NCI-H69 (cell line): ENCODE measurements around the gene SLC12A6.
"Not testable (repeated sequence)": the region's sequence is repeated elsewhere in the genome, so short reads cannot be mapped to it uniquely, and the experiment has no call there.

Experiments
- DNase-seq: peaks from one replicate; lab custom pipeline; 2025; lab: John Stamatoyannopoulos, UW

The SLC12A6 gene

DNA sequence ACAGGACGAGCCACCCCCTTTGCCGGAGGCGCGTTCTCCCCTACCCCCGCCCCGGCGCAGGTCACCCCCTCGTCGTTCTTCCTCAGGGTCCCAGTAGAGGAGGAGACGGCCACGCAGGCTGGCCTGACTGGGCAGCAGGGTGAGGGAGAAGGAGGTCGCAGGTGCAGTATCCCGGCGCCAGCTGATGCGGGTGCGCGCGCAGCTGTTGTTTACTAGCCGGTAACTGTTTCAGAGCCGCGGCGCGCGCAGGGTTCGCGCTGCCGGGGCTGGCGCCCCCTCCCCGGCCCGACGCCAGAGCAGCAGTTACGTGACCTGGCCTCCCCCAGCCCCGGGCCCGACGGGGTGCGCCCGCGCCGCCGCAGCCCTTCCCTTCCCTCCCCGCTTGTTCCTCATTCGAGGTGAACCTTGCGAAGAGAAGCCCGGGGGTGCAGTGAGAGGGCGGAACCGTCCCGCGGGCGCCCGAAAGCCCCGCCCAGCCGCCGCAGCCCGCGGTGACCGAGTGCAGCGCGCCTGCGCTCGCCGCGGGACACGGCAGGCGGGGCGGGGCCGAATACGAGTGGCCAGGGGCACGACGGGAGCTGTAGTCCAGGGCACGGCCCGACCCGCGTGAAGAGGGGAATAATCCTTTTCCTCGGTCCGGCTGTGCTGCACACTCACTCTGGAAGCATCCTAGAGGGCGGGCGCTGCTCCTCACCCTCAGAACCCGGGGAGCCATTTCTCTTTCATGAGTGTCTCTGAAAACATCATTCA, at the start of gene SLC12A6:
SLC12A6 (minus strand) TSS at position 225 of the 750 bp plus-strand sequence. CDS start 1,101 bp downstream, outside the sequence.
- peak; percentile 95 for DNase-seq

DNA sequence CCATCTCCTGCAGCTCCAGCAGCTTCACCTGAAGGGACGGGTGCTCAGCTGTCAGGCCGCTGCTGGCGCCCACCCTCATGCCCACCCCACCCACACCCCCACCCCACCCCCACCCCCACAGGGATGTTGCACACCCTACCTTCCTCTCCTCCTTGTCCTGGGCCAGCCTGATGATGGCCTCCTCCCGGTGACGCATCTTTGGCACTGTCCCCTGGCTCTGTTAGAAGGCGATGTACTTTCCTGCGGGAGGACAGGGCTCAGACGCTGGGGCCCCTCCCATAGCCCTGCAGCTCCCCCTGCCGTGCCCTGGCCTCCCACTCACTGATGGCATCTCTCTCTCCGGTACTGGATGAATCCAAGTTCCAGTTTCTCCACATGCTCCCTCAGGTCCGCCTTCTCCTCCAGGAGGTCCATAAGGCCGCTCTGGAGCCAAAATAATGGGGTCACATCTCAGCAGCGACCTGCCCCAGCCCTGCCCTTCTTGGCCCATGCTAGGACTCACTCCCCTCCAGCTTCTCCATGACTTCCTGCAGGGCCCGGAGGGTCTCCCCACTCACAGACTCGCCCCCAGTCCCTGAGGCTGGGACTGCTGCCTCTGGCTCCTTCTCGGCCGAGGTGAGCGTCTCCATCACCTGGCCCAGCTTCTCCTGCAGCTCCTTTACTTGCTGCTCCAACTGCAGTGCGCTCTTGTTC, 44.4 kb upstream of the SLC12A6 start:
- not testable (repeated sequence) for DNase-seq

DNA sequence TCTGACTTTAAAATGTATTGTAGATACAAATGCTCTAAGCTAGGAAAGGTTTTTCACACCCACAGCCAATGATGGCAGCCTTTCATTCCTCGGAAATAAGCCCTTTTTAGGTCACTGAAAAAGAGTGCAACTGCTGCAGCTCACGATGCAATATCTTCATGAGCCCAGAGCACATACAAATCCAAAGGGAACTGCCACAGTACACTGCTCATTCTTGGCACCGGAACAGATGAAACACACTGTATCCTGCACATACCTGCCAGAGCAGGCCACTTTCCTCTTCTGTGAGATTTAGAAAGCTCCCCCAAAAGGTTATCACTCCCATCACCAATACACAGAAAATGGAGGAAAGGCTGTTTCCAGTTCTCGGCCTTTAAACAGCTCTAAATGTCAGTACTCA, 42.9 kb upstream of the SLC12A6 start:
- not testable (repeated sequence) for DNase-seq

DNA sequence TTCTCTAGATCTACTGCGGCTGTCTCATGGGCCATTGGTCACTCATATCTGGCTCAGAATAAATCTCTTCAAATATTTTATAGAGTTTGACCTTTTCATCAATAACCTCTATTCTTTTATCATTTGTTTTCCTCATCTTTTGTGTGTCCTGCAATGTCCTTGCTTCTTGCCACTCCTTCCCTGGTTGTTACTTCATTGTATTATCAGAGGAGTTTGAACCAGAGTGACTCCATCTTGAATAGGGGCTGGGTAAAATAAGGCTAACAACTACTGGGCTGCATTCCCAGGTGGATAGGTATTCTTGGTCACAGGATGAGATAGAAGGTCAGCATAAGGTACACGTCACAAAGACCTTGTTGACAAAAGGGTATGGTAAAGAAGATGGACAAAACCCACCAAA, 39.3 kb upstream of the SLC12A6 start:
- DNase-seq: no peak

DNA sequence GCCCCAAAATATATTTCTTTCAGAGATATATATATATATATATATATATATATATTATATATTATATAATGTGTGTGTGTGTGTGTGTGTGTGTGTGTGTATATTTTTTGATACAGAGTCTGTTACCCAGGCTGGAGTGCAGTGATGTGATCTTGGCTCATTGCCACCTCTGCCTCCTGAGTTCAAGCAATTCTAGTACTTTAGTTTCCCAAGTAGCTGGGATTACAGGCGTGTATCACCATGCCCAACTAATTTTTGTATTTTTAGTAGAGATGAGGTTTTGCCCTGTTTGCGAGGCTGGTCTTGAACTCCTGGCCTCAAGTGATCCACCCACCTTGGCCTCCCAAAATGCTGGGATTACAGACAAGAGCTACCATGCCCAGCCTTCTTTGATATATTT, 38.0 kb upstream of the SLC12A6 start:
- not testable (repeated sequence) for DNase-seq

DNA sequence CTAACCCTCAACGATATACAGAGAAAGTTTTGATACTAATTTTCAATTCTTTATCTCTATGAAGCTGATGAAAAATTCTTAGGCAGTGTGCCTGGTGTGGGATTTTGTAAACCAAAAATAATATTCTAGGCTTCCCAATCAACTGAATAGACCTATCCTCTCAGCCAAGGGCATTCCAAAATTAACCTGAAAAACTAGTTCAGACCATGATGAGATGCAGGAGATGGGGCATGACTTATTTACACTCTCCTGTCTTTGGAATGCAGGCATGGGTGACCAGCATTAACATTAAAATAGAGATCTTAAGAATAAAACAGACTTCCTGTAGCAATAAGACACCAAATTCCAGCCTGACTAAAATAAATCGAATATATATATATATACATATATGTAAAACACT, 37.2 kb upstream of the SLC12A6 start:
- no peak for DNase-seq

DNA sequence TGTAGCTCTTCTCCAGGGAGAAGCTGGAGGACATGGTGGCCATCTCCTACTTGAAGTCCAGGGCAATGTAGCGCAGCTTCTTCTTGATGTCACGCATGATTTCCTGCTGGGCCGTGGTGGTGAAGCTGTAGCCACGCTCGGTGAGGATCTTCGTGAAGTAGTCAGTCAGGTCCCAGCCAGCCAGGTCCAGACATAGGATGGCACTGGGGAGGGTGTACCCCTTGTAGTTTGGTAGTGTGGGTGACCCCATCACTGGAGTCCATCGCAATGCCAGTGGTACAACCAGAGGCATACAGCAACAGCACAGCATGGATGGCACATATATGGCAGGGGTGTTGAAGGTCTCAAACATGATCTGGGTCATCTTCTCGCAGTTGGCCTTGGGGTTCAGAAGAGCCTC, 36.4 kb upstream of the SLC12A6 start:
- DNase-seq: no peak

DNA sequence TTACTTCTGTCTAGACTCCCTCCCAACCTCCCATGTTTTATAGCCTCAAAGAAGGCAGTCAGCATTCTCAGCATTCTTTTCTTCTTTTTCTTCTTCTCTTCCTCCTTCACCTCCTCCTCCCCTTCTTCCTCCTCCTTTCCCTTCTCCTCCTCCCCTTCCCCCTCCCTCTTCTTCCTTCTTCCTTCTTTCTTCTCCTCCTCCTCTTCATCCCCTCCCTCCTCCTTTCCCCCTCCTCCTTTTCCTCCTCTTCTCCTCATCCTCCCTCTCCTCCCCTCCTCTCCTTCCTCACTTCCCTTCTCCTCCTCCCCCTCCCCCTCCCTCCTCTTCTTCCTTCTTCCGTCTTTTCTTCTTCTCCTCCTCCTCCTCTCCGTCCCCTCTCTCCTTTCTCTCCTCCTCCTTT, 33.1 kb upstream of the SLC12A6 start:
- DNase-seq: no peak

DNA sequence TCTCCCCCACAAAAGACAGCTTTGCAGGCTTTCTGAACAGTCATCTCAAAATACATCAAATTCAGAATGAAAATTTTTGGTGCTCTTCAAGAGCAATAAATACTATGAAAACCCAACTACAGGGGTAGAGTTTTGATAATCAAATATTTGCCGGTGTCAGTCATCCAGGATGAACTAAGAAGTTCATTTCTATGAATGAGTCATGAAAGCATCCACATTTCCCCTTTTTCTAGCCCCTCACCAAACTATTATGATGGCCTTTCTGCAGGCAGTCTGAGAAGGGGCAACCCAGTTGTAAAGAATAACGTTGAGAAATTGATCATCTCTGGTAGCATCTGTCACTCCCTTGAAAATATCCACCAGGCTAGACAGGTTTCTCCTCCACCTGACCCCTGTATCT, 32.5 kb upstream of the SLC12A6 start:
- no peak for DNase-seq

DNA sequence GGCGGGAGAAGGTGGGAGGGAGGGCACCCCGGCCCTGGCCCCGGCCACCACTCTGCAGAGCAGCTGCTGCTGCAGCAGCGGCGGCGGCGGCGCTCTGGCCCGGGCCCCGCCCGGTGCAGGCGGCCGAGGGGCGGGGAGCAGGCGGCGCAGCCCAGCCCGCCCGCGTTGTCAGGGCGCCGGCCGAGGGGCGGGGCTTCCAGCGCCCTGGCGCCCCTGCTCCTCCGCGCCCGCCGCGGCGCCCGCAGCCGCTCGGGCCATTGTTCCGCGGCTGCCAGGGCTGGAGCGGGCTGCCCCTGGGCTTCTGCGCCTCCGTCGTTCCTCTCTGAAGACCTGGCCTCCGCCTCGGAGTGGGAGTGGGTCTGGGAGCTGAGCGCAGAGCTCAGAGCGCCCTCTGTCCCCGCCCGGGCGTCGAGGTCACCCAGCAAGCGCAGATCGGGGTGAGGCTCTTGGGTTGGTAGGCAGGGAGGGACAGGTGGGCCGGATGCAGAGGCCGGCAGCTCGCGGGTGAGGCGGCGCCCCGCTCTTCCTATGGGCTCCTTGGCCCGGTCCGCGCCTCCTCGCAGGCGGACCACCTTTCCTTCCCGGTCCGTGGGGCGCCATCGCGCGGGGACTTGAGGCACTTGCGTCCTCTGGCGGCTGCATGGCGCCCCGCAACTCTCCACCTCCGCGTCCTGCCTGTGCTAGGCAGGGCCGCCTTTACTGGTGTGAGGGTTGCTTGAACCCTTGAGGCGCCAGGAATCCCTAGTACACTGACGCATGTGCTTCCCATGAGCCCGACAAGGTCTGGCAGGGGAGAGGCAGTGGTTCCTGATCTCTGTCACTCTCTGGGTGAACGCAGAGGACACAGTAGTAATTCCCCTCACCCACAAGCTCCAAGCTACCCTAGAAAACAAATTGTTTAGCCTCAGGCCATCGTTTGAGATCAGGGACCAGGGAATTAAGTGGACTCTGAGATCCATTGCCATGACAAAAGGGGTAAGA, 29.8 kb upstream of the SLC12A6 start, which contains the start of gene LPCAT4:
LPCAT4 (minus strand) TSS at position 96 of the 981 bp plus-strand sequence. CDS start 96 bp downstream, outside the sequence.
- DNase-seq: peak; percentile 96

DNA sequence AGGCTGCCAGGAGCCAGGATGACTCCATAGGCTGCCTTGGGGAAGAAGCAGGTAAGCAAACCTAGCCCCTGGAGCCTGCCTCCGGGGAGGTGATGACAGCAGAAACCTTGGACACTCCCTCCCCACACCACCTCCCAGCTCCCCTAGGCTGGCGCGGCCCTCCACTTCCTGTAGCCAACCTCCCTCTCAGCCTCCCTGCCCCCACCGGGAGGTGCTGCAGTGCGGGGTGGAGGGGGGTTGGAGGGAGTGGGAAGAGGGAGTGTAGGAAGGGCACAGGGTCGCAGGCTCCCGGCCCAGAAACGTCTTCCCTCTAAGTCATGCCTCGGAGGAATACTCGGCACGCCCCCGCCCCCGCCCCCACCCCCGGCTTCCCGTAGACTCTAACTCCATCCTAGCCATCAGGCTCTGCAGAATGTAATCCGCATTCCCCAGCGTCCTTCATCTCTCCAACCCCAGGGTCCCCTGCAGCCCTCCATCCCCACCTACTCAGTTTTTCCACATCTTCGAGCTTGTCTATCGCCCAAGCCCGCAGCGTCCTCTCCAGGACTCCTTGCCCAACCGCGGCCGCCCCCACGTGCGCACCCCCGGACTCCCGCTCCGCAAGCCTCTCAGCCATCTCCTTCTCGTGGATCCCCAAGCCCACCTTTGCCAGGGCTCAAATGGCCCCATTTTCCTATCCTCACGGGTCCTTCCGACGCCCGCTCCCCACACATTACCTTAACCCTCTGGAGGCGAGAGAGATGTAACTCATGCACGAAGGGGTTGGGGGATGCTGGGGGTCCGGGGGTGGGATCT, 28.9 kb upstream of the SLC12A6 start:
- DNase-seq: peak; percentile 93

DNA sequence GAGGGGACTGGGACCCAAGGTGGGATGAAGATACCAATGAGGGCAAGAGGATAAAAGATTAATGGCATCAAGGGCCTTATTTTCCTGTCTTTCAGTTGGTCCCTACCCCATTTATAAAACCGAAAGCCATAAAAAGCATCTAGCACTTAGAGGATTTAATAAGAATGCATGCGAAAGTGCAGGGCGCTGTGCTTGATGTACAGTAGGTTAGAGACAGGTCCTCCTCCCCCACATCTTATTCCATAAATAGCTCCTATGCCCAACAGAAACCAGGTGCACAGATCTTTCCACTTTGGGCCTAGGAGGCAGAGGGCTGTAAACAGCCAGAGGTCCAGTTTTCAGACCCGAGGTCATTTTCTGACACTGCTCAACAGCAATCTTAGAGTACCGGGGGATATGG, 28.3 kb upstream of the SLC12A6 start:
- no peak for DNase-seq

DNA sequence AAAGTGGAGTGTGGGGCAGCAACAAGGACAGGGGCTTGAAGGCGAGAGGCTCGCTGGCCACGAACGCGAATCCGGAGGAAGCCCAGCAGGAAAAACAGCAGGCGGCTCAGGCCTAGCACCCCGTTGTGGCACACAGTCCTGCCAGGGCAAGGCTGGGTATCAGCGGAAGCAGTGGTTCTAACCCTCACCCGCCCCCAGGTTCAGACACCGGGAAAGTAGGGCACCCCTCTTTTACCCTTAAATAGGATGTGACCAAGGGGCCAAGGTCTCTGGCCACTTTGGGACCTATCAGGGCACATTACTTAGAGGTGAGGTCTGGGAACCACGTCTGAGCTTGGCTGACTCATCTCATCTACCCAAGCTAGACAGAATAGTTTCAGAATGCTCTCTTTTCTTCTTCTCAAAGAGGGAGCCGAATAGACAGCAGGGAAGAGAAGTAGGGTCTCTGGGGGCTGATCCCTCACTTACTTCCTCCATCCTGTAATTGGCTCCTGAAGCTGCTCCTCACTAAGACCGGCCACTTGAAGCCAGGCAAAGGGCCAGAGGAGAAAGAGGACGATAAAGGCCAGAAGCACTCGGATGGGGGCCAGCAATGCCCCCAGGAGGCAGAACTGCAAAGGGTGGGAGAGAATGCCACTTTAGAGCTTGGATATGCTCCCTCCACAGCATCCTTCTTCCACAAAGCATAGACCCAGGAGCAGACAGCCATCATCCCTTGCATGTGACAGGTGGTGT, 27.7 kb upstream of the SLC12A6 start:
- DNase-seq: no peak

DNA sequence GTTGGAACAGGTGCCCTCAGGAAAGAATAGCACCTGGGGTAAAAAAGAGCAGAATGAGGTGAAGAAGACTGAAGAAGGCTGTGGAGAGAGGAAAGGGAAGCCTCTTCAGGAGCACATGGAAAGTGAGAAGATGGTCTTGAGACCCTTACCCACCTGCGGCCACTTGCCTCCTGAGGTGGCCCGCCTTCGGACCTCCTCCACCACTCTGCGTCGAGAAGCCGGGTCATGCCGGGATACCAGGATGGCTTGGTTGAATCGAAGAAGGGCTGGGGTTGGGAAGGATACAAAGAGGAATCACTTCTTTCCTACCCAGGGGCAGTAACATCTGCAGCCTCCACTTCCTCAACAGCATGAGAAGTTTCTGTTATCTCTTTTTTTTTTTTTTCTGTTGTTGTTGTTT, 26.5 kb upstream of the SLC12A6 start:
- DNase-seq: no peak

DNA sequence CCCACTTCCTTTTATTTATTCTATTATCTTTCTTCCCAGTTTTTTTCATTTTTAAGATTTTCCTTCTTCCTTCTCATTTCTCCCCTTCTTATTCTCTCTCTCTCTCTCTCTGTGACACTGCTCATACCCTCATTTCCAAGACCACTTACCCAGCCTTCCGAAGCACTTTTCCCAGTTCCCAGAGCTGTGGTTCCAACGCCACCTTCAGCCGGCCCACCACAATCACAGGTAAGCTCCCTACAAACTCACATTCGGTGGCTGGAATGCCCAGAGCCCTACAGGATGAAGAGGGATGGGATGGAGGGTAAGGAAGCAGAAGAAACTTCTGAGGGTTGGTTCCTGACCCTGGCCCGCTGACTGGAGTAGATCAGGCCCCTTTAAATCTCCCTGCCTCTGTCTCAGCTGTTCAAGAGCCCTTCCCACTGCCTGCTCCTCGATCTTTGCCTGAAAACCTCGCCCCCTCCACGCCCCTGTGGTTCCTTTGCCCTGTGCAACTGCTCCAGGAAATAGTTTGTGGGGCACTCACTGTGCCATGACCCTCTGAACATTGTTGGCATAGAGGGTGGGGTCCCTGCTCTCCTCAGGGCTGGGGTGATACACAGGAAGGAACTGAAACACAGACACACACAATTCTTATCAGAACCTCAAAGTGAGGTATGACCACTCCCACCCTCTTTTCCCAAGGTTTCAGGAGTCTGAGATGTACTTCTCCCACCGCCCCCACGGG, 24.6 kb upstream of the SLC12A6 start:
- no peak for DNase-seq

DNA sequence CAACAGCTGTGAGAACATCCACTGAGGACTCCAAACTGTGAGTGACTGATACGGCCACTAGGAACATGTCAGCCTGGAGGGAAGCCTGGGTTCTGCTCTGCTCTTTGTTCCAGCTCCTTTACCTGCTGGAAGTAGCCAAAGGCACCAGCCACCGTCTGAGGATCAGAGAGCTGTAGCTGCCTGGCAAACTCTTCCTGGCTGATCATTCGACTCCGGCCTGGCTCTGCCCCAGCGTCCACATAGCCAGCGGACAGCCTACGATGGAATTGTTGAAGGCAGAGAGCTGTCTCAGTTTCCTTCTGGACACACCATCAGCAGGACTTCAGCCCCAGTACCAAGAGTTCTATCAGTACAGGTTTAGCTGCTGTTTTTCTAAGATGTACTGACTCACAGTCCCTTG, 23.7 kb upstream of the SLC12A6 start:
- no peak for DNase-seq

DNA sequence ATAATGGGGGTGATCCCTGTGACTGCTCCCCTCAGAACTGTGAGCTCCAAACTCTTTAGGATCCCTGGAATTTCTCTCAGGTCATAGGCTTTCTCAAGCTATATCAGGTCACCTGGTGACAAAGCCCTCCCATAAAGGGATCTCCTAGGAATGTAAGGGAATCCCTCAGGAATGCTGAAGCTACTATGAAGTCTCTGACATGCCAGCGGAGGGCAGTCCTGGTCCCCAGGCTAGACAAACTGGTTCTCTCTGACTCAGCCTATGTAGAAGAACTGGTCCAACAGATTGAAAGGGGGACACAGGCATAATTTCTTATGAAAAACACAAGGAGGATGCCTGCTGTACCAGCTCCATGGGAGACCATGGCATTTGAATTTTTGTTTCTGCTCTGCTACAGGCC, 22.7 kb upstream of the SLC12A6 start:
- no peak for DNase-seq

DNA sequence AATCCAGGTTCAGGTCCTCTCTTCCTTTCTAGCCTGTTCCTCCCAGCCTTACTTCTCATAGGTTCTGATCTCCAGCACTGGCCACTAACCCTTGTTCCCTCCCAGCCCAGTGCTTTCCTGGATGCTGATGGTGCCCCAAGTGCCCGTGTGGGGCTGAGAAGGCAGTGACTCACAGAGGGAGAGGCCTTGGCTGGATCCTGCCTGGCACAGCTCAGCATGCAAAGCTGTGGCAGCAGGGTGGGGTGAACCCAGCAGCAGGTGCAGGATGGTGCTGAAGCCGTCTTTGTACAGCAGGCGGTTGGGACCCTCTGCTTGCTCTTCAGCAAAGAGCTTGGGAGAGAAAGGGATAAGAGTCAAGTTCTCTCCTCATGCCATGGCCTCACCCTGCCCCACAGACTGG, 21.8 kb upstream of the SLC12A6 start:
- no peak for DNase-seq

DNA sequence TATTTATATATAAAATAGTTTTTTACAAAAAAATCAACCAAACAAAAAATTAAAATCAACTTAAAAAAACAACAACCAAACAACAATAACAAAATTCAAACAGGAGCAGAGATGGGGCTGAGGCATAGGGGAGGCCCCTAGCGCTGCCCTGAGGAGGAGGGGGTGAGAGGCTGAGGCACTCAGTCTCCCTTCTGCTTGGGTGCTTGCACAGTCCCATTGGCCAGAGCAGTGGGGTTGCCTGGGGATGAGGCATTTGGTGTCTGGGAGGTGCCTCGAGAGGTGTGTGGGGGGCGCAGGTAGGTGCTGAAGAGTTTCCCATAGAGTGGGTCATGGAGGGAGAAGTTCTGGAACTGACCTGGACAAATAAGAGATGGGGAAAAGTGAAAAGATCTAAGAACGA, 21.4 kb upstream of the SLC12A6 start:
- no peak for DNase-seq

DNA sequence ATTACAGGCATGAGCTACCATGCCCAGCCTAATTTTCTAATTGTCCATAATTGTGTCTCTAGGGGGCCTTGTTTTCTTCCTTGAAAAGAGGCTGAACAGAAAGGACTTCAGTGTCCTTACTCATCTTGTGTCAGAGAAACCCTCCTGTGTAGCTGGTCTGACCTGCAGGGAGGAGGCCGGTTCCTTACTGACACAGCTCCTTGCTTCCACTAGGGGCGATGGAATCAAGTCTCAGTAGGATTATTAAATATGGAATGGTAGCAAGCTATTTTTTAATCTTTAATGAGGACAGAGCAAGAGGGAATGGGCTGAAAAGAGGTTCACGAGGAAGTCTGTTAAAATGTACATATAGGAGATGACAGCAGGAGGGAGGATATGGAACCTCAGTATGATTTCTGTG, 20.8 kb upstream of the SLC12A6 start:
- DNase-seq: peak; percentile 70
